Liver (tissue), 3 donors: ENCODE results near the gene NPEPPS.
"Not testable (repeated sequence)": the region's sequence is repeated elsewhere in the genome, so short reads cannot be mapped to it uniquely, and the experiment has no call there.

Experiments used
- ATF3 ChIP-seq: IDR thresholded peaks from 2 replicates; pipeline ENCODE4 v1.6.1; 2016; ENCODE audit warnings: antibody characterized with exemption
- CTCF ChIP-seq: fragments of 150-350 bp; IDR thresholded peaks from 2 replicates; pipeline ENCODE4 v1.5.1; 2017; ENCODE audit warnings: improper control_type of control experiment, low read depth, low read length; ENCODE audit not compliant: missing input control
- TF ChIP-seq, protein P1 (sequence below): IDR thresholded peaks from 2 replicates; pipeline ENCODE4 v1.6.1; 2016; ENCODE audit warnings: antibody characterized with exemption
- donor health status: healthy.
- donor health status: healthy.

DNA sequence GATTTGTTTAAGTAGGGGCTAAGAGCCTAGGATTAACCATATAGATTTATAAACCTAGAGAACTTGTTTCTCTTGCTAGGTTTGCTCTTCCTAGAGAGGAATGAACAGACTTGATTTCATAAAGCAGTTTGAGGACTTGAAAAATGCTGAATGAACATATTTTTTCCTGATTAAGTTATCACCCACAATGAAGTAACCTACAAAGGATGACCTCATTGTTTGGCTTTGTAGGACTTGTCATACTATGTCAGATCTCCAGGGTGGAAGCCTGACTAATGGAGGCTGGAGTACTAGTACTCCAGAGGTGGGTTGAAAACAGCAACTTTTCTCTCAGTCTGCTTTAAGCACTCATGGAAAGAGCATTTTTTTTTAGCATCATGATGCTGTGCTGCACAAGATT is 12.0 kb upstream of the NPEPPS start:
- TF ChIP-seq ATF3, CTCF: not testable (repeated sequence)
- TF ChIP-seq, protein P1, sequence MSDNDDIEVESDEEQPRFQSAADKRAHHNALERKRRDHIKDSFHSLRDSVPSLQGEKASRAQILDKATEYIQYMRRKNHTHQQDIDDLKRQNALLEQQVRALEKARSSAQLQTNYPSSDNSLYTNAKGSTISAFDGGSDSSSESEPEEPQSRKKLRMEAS: not testable (repeated sequence)
